ENCODE data around the gene CACNA1S. TPM values are rescaled to one million over a fixed set of nuclear protein-coding genes. Genes with fewer than 3 reads are reported as not detected.

The CACNA1S gene
- polyA plus RNA-seq, 1 of the 3 experiments (the other 2 are of a cell fraction): not detected

DNA sequence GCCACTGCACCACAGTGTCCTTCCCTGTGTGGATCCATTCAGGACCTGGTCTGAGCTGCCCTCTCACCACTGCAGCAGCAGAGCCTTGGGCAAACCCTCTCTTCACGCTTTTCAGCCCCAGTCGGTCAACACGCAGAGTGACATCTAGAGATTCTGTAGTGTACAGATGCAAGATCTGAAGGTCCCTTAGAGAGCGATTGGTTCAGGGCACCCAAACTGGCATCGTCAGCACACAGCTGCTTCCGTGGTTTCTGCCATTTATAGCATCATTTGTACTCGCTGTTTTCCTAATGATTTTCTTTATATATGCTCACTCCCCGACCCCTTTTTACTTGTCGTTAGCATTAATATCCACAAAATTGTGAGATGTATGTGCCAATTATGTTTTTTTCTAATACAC is 16.2 kb upstream of the CACNA1S start:
- Histone ChIP-seq H2AFZ (ENCODE audit: low read depth) (no peak overlapping the region), H3F3A (replicated peaks; ENCODE audit: insufficient read depth) (no peaks in the 10 kb centered on the region), H3K9me2 (no peaks in the 10 kb centered on the region), H3K4me1 (ENCODE audit: control insufficient read depth in 1 of 2, insufficient read depth in 2 of 2, low read depth in 1 of 2, low read length in 1 of 2) (no peaks in the 10 kb centered on the region; a peak in 1 of 4 replicates), H3K9ac (no peak overlapping the region), H3K27me3 (ENCODE audit: insufficient read depth) (peaks cover 25% of the 10 kb centered on the region; the same call in 1 of the 2 replicates), H3K9me3 (no peaks in the 10 kb centered on the region), H3K36me3 (replicated peaks in 1 of 2; ENCODE audit: control insufficient read depth in 1 of 2, insufficient read depth in 2 of 2, low read length in 1 of 2) (no peaks in the 10 kb centered on the region), H3K79me2 (ENCODE audit: insufficient read depth) (no peaks in the 10 kb centered on the region), H4K20me1 (ENCODE audit: insufficient read depth) (no peaks in the 10 kb centered on the region), H3K4me2 (no peak overlapping the region), H3K4me3 (ENCODE audit: low read depth in 2 of 2, low read length in 1 of 2) (no peak overlapping the region), H3K27ac (ENCODE audit: low read depth in 2 of 2, low read length in 1 of 2) (no peak overlapping the region)
- DNase-seq: no peak
- TF ChIP-seq MEF2A (IDR thresholded peaks at IDR 0.05; ENCODE audit: borderline replicate concordance, low read depth): no peak
- TF ChIP-seq YY1 (IDR thresholded peaks at IDR 0.05; ENCODE audit: low read depth): no peak
- TF ChIP-seq EZH2phosphoT487 (IDR thresholded peaks at IDR 0.05; ENCODE audit: borderline replicate concordance, low read depth): no peak
- no peak for TF ChIP-seq RAD21 (IDR thresholded peaks at IDR 0.05; ENCODE audit: low read length)
- TF ChIP-seq, protein P1, sequence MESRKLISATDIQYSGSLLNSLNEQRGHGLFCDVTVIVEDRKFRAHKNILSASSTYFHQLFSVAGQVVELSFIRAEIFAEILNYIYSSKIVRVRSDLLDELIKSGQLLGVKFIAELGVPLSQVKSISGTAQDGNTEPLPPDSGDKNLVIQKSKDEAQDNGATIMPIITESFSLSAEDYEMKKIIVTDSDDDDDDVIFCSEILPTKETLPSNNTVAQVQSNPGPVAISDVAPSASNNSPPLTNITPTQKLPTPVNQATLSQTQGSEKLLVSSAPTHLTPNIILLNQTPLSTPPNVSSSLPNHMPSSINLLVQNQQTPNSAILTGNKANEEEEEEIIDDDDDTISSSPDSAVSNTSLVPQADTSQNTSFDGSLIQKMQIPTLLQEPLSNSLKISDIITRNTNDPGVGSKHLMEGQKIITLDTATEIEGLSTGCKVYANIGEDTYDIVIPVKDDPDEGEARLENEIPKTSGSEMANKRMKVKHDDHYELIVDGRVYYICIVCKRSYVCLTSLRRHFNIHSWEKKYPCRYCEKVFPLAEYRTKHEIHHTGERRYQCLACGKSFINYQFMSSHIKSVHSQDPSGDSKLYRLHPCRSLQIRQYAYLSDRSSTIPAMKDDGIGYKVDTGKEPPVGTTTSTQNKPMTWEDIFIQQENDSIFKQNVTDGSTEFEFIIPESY (IDR thresholded peaks at IDR 0.05; ENCODE audit: borderline replicate concordance, low read depth): no peak
- no peak for TF ChIP-seq TEAD4 (IDR thresholded peaks at IDR 0.05; ENCODE audit: borderline replicate concordance, insufficient read depth)
- TF ChIP-seq RCOR1 (IDR thresholded peaks at IDR 0.05; ENCODE audit: low read length): no peak
- TF ChIP-seq RXRA (IDR thresholded peaks at IDR 0.05; ENCODE audit: borderline replicate concordance, low read depth): no peak
- TF ChIP-seq, protein P2, sequence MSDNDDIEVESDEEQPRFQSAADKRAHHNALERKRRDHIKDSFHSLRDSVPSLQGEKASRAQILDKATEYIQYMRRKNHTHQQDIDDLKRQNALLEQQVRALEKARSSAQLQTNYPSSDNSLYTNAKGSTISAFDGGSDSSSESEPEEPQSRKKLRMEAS (IDR thresholded peaks at IDR 0.05; ENCODE audit: low read depth): no peak
- no peak for TF ChIP-seq ELF1 (IDR thresholded peaks at IDR 0.05)
- TF ChIP-seq GABPA (IDR thresholded peaks at IDR 0.05; ENCODE audit: low read depth): no peak
- TF ChIP-seq NRF1 (IDR thresholded peaks at IDR 0.05; ENCODE audit: low read depth, low read length): no peak
- TF ChIP-seq, protein P3, sequence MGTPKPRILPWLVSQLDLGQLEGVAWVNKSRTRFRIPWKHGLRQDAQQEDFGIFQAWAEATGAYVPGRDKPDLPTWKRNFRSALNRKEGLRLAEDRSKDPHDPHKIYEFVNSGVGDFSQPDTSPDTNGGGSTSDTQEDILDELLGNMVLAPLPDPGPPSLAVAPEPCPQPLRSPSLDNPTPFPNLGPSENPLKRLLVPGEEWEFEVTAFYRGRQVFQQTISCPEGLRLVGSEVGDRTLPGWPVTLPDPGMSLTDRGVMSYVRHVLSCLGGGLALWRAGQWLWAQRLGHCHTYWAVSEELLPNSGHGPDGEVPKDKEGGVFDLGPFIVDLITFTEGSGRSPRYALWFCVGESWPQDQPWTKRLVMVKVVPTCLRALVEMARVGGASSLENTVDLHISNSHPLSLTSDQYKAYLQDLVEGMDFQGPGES (IDR thresholded peaks at IDR 0.05; ENCODE audit: low read depth, low read length): no peak
- TF ChIP-seq MXI1 (IDR thresholded peaks at IDR 0.05; ENCODE audit: low read depth, low read length): no peak
- no peak for TF ChIP-seq TAF1 (IDR thresholded peaks at IDR 0.05; ENCODE audit: borderline replicate concordance, low read depth, low read length)
- TF ChIP-seq POLR2AphosphoS5 (IDR thresholded peaks at IDR 0.05; ENCODE audit: low read depth, low read length): no peak
- TF ChIP-seq RFX5 (IDR thresholded peaks at IDR 0.05; ENCODE audit: low read length): no peak
- TF ChIP-seq CHD2 (IDR thresholded peaks at IDR 0.05; ENCODE audit: low read length, partially characterized antibody): no peak
- ChIA-PET CTCF (interaction anchor here (1.9 kb wide), 1 partner anchor 21 kb away, joined by 7 read pairs; no protein-coding TSS in a partner anchor), POLR2A (no interaction called here)
- WGBS (ENCODE audit: low lambda C conversion rate): 95% methylated on average over 9 of the region's 9 CpGs

Data from SK-N-SH (cell line).